ENCODE results near the gene SRGAP3.

Gene SRGAP3

GRCh38 chr3:9251055-9251786 is 1.8 kb upstream of the SRGAP3 start:
- no peak for DNase-seq (ENCODE audit: low read depth)

GRCh38 chr3:9250236-9250635 is 790 bp upstream of the SRGAP3 start:
- DNase-seq (ENCODE audit: low read depth) = no peak

- no peak for DNase-seq (ENCODE audit: low read depth)
Measured at GRCh38 chr3:9248522-9249271, 749 bp downstream of the SRGAP3 start.

GRCh38 chr3:9247941-9248521 is 1.4 kb downstream of the SRGAP3 start:
- no peak for DNase-seq (ENCODE audit: low read depth)

- no peak for DNase-seq (ENCODE audit: low read depth)
Measured at GRCh38 chr3:9247361-9247940, 2.0 kb downstream of the SRGAP3 start.

GRCh38 chr3:9246189-9246588 is 3.3 kb downstream of the SRGAP3 start:
- no peak for DNase-seq (ENCODE audit: low read depth)

- no peak for DNase-seq (ENCODE audit: low read depth)
Measured at GRCh38 chr3:9244495-9245183, 4.8 kb downstream of the SRGAP3 start.

GRCh38 chr3:9241956-9242355 is 7.5 kb downstream of the SRGAP3 start:
- no peak for DNase-seq (ENCODE audit: low read depth)

GRCh38 chr3:9239680-9240079 is 9.8 kb downstream of the SRGAP3 start:
- DNase-seq (ENCODE audit: low read depth) = no peak

- no peak for DNase-seq (ENCODE audit: low read depth)
Measured at GRCh38 chr3:9238721-9239295, 10.6 kb downstream of the SRGAP3 start.

- DNase-seq (ENCODE audit: low read depth) = no peak
Measured at GRCh38 chr3:9238276-9238675, 11.2 kb downstream of the SRGAP3 start.

- no peak for DNase-seq (ENCODE audit: low read depth)
Measured at GRCh38 chr3:9233814-9234600, 15.4 kb downstream of the SRGAP3 start.

- DNase-seq (ENCODE audit: low read depth) = no peak
Measured at GRCh38 chr3:9233101-9233500, 16.3 kb downstream of the SRGAP3 start.

- no peak for DNase-seq (ENCODE audit: low read depth)
Measured at GRCh38 chr3:9231937-9232336, 17.5 kb downstream of the SRGAP3 start.

- DNase-seq (ENCODE audit: low read depth) = no peak
Measured at GRCh38 chr3:9231471-9231870, 18.0 kb downstream of the SRGAP3 start.

- no peak for DNase-seq (ENCODE audit: low read depth)
Measured at GRCh38 chr3:9231006-9231405, 18.4 kb downstream of the SRGAP3 start.

GRCh38 chr3:9230596-9230995 is 18.9 kb downstream of the SRGAP3 start:
- no peak for DNase-seq (ENCODE audit: low read depth)

GRCh38 chr3:9229879-9230278 is 19.6 kb downstream of the SRGAP3 start:
- no peak for DNase-seq (ENCODE audit: low read depth)

- no peak for DNase-seq (ENCODE audit: low read depth)
Measured at GRCh38 chr3:9229325-9229724, 20.1 kb downstream of the SRGAP3 start.

GRCh38 chr3:9226326-9226725 is 23.1 kb downstream of the SRGAP3 start:
- no peak for DNase-seq (ENCODE audit: low read depth)

GRCh38 chr3:9225268-9225667 is 24.2 kb downstream of the SRGAP3 start:
- DNase-seq (ENCODE audit: low read depth) = no peak

Measured in HS-5 (cell line).